ENCODE data around the gene POU5F1.

DNA sequence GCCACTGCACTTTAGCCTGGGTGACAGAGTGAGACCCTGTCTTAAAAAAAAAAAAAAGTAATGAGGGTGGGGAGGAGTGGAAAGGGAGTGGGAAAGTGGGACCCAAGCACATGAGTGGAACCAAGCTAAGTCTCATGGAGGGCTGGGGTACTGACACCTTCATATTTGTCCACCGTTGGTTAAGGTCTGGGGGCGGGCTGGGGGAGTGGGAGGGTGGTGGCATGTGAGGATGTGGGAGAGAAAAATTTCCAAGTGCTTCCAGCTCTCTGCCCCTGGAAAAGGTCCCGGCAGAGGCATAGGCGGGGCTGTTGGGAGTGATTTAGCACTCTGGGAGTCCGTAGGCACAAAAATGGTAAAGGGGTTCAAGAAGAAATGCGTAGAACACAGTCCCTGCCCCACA, 37.7 kb downstream of the POU5F1 start:
- no peak for TF ChIP-seq POLR2A (IDR thresholded peaks at IDR 0.05)
- TF ChIP-seq, protein P1, sequence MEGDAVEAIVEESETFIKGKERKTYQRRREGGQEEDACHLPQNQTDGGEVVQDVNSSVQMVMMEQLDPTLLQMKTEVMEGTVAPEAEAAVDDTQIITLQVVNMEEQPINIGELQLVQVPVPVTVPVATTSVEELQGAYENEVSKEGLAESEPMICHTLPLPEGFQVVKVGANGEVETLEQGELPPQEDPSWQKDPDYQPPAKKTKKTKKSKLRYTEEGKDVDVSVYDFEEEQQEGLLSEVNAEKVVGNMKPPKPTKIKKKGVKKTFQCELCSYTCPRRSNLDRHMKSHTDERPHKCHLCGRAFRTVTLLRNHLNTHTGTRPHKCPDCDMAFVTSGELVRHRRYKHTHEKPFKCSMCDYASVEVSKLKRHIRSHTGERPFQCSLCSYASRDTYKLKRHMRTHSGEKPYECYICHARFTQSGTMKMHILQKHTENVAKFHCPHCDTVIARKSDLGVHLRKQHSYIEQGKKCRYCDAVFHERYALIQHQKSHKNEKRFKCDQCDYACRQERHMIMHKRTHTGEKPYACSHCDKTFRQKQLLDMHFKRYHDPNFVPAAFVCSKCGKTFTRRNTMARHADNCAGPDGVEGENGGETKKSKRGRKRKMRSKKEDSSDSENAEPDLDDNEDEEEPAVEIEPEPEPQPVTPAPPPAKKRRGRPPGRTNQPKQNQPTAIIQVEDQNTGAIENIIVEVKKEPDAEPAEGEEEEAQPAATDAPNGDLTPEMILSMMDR (IDR thresholded peaks at IDR 0.05) = no peak
